ENCODE measurements around the gene AP2M1. TPM values are rescaled to one million over a fixed set of nuclear protein-coding genes. Genes with fewer than 3 reads are reported as not detected.

The AP2M1 gene
- polyA plus RNA-seq, 1 experiment, result 963 TPM

- Histone ChIP-seq H3K27me3 (ENCODE audit: control insufficient read depth, insufficient read depth, low read length) (peaks cover 52% of the 10 kb centered on the region), H3K9me3 (ENCODE audit: control insufficient read depth, insufficient read depth, low read length) (no peaks in the 10 kb centered on the region; the same call in 1 of the 2 replicates), H3K4me3 (ENCODE audit: low read depth, low read length) (no peak overlapping the region), H3K27ac (ENCODE audit: low read depth, low read length) (no peak overlapping the region)
- CTCF ChIA-PET, result interaction anchor here (0.6 to 3.2 kb wide), 21 partner anchors 9 to 333 kb away, joined by 3 to 20 read pairs (median 5); partner anchors contain the start of genes ABCF3 and EEF1AKMT4
- POLR2A ChIA-PET, result interaction anchor here (0.6 kb wide), 1 partner anchor 32 kb away, joined by 3 read pairs; no protein-coding TSS in a partner anchor
- no peak for DNase-seq (ENCODE audit: low read depth, low spot score)
- TF ChIP-seq CTCF (IDR thresholded peaks at IDR 0.05; ENCODE audit: low read depth, low read length), result no peak
Measured at GRCh38 chr3:184228376-184229137, 53.9 kb downstream of the AP2M1 start.

- no peak for DNase-seq (ENCODE audit: low read depth, low spot score)
- ChIA-PET POLR2A (interaction anchor here (0.6 kb wide), 1 partner anchor 31 kb away, joined by 3 read pairs; no protein-coding TSS in a partner anchor), CTCF (no interaction called here)
- Histone ChIP-seq H3K9me3 (ENCODE audit: control insufficient read depth, insufficient read depth, low read length) (no peaks in the 10 kb centered on the region; the same call in 1 of the 2 replicates), H3K27ac (ENCODE audit: low read depth, low read length) (no peak within 1 kb of the TSS), H3K27me3 (ENCODE audit: control insufficient read depth, insufficient read depth, low read length) (peaks cover 52% of the 10 kb centered on the region), H3K4me3 (ENCODE audit: low read depth, low read length) (peak within 1 kb of the TSS; percentile 44)
- 0 out of 2 replicates have a peak, but pooled peaks have one; percentile 16 for TF ChIP-seq CTCF (IDR thresholded peaks at IDR 0.05; ENCODE audit: low read depth, low read length)
Measured at GRCh38 chr3:184229394-184230080, 54.9 kb downstream of the AP2M1 start, which contains the start of gene VWA5B2. Gene VWA5B2 (plus strand): TSS chr3:184229585. CDS start chr3:184230529, 944 bp downstream.

DNA sequence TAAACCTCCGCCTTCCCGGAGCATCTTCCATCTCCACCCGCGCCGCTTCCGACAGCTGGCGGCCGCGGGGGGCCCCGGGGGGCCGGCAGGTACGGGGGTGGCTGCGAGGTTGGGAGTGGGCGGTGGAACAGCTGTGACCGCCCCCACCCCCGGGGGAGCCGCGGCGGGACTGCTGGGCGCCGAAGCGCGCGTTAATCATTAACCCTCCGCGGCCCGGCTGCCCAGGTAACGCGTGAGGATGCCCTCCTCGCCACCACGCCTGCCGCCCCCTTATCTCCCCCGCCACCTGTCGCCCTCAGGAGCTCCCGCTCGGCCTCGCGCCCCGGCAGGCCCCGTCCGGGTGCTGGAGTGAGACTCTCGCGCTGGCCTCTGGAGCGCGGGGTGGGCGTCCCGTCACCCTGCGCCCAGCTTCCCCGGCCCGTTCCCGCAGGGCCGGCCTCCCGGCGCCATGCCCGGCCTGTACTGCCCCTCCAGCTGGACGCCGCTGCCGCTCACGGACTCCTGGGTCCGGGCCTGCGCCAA lies 55.5 kb downstream of the AP2M1 start:
- H3K27me3 ChIP-seq (ENCODE audit: control insufficient read depth, insufficient read depth, low read length), result peaks cover 50% of the 10 kb centered on the region
- CTCF ChIA-PET, result no interaction called here
- H3K9me3 ChIP-seq (ENCODE audit: control insufficient read depth, insufficient read depth, low read length), result no peaks in the 10 kb centered on the region; the same call in 1 of the 2 replicates
- POLR2A ChIA-PET, result no interaction called here
- no peak for DNase-seq (ENCODE audit: low read depth, low spot score)
- H3K27ac ChIP-seq (ENCODE audit: low read depth, low read length), result no peak overlapping the region
- no peak overlapping the region for H3K4me3 ChIP-seq (ENCODE audit: low read depth, low read length)
- no peak for TF ChIP-seq CTCF (IDR thresholded peaks at IDR 0.05; ENCODE audit: low read depth, low read length)

DNA sequence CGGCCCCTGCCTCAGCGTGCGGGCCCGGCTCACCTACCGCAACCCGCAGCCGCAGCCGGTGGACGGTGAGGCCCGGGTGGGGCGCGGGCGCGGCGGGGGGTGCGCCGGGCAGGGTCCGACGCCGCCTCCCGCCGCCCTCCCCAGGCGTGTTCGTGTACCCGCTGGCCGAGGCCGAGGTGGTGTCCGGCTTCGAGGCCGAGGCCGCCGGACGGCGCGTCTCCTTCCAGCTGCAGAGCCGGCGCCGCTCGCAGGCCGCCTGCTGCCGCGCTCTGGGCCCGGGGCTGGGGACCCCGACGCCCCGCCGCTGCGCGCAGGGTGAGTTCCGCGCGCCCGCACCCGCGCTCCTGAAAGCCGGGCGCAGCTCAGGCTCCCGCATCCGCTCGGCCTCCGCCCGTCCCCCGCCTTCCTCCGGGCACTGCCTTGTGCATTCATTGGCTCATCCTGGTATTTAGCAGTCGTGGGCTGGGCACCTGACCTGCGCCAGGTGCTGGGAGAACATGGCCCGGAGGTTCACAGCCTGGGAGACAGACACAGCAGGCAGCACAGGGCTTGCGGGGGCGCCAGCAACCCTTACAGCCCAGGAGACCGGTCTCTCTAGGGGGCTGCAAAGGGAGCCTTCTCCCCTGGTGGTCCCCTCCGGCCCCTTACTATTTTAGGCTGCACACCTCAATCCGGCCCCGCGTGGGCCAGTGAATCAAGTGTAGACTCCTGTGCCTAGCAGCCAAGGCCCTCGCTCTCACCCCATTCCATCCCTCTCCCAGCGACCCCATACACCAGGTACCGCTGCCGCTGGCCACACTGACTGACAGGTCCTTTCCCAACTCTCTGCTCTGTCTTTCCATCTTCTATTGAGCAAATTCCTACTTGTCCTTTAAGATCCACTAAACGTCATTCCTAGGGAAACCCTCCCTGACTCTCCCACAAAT lies 56.2 kb downstream of the AP2M1 start:
- no peak for TF ChIP-seq CTCF (IDR thresholded peaks at IDR 0.05; ENCODE audit: low read depth, low read length)
- Histone ChIP-seq H3K27me3 (ENCODE audit: control insufficient read depth, insufficient read depth, low read length) (peaks cover 52% of the 10 kb centered on the region), H3K9me3 (ENCODE audit: control insufficient read depth, insufficient read depth, low read length) (no peaks in the 10 kb centered on the region; the same call in 1 of the 2 replicates), H3K4me3 (ENCODE audit: low read depth, low read length) (no peak overlapping the region), H3K27ac (ENCODE audit: low read depth, low read length) (no peak overlapping the region)
- POLR2A ChIA-PET, result no interaction called here
- no peak for DNase-seq (ENCODE audit: low read depth, low spot score)
- CTCF ChIA-PET, result interaction anchor here (1.8 kb wide), 1 partner anchor 19 kb away, joined by 4 read pairs; the partner anchor contains the start of gene EEF1AKMT4

Measured in AG04450 (cell line).